ENCODE results near the gene GAL3ST3.

GRCh38 chr11:66006891-66007176 is 42.1 kb downstream of the GAL3ST3 start:
- TF ChIP-seq CTCF (IDR thresholded peaks at IDR 0.05) (no peak), POLR2AphosphoS5 (IDR thresholded peaks at IDR 0.05) (no peak), EP300 (IDR thresholded peaks at IDR 0.05) (no peak)

All from sigmoid colon (tissue), 4 donors.